K562 (cell line): Measurements from ENCODE around the gene PSMA8. TPM values are rescaled to one million over a fixed set of nuclear protein-coding genes. Genes with fewer than 3 reads are reported as not detected.

ENCODE experiments used
- ATAC-seq: fragments of 200-7000 bp; cut with Tn5 transposase; 3 replicates; pipeline ENCODE4 v1.9.1; 2020; ENCODE audit warnings: moderate library complexity
- BruUV-seq: library from RNA; stranded (reverse); fragments of 400-500 nt; replicated peaks from 2 replicates; lab custom pipeline; 2021; lab: Mats Ljungman, UMichigan
- CTCF ChIA-PET: fragments of 300-600 bp; formaldehyde crosslinking; extraction: SDS; loops from one replicate; lab custom pipeline; 2021; ENCODE audit warnings: low intra/inter-chr PET ratio; lab: Yijun Ruan, JAX
- POLR2A ChIA-PET: fragments of 300-600, 350-650 bp; sonication (Branson Sonifier 250); formaldehyde crosslinking; extraction: SDS; loops from one replicate; lab custom pipeline; 2021; ENCODE audit warnings: antibody characterized with exemption, inconsistent platforms; lab: Yijun Ruan, JAX
- DNase-seq, 4 experiments: peaks; one replicate each; pipeline versions ENCODE4 v3.0.0 to v3.0.0-alpha.2; 2011 to 2018; ENCODE audit warnings: low spot score in 3 of 4, mixed read lengths in 3 of 4; ENCODE audit errors: extremely low read depth in 1 of 4
- FAIRE-seq: peaks from 2 replicates; lab custom pipeline; 2011; peaks lifted over from hg19 to GRCh38; lab: Jason Lieb, UNC
- H2AFZ ChIP-seq: 2 replicates; pipeline ENCODE4 v1.6.0; 2011; ENCODE audit warnings: low read depth, low read length, control low read depth, inconsistent platforms
- H3K27ac ChIP-seq: fragments of 200-600 bp; 3 replicates; pipeline ENCODE4 v1.8.0; 2011; ENCODE audit warnings: low read depth, mild to moderate bottlenecking, control low read depth, inconsistent platforms, low read length, moderate library complexity, mixed read lengths; ENCODE audit errors: extremely low read depth
- H3K27me3 ChIP-seq, 2 experiments: fragments of 300-600 bp in 1 of 2; 2 replicates in 1 of 2; 3 replicates in 1 of 2; pipeline versions ENCODE4 v1.6.0 to v1.8.0; 2011; ENCODE audit warnings: inconsistent platforms in 2 of 2, low read length in 2 of 2, mild to moderate bottlenecking in 1 of 2, mixed read lengths in 1 of 2, moderate library complexity in 1 of 2; ENCODE audit not compliant: control insufficient read depth in 2 of 2, insufficient read depth in 2 of 2
- H3K36me3 ChIP-seq: fragments of 300-600 bp; 3 replicates; pipeline ENCODE4 v1.8.0; 2011; ENCODE audit warnings: mild to moderate bottlenecking, low read length, inconsistent platforms; ENCODE audit not compliant: control insufficient read depth, insufficient read depth
- H3K4me1 ChIP-seq, 2 experiments: fragments of 200-600 bp in 1 of 2; replicated peaks in 1 of 2; 2 replicates in 1 of 2; 3 replicates in 1 of 2; pipeline versions ENCODE4 v1.5.1 to v1.8.0; 2011; ENCODE audit warnings: inconsistent platforms in 2 of 2, low read length in 2 of 2, mild to moderate bottlenecking in 1 of 2, mixed read lengths in 1 of 2, moderate library complexity in 1 of 2; ENCODE audit not compliant: control insufficient read depth in 2 of 2, insufficient read depth in 2 of 2
- H3K4me2 ChIP-seq: 2 replicates; pipeline ENCODE4 v1.6.1; 2011; ENCODE audit warnings: low read length, control low read depth, inconsistent platforms, mixed read lengths; ENCODE audit not compliant: insufficient read depth
- H3K4me3 ChIP-seq: fragments of 200-600 bp; sonication (generic), shearing (Covaris generic); 2 replicates; pipeline ENCODE4 v1.5.1; 2016; ENCODE audit warnings: control low read depth, inconsistent platforms
- H3K79me2 ChIP-seq: fragments of 200-600 bp; 3 replicates; pipeline ENCODE4 v1.8.0; 2011; ENCODE audit warnings: low read length, inconsistent platforms; ENCODE audit not compliant: control insufficient read depth, insufficient read depth
- H3K9ac ChIP-seq, 2 experiments: 2 replicates each; pipeline versions ENCODE4 v1.6.0 to v1.6.1; 2011; ENCODE audit warnings: low read depth in 2 of 2, low read length in 2 of 2, control low read depth in 1 of 2, inconsistent platforms in 1 of 2, mild to moderate bottlenecking in 1 of 2, mixed read lengths in 1 of 2; ENCODE audit not compliant: insufficient read depth in 1 of 2
- H3K9me1 ChIP-seq: one replicate; pipeline ENCODE4 v1.6.0; 2011; ENCODE audit warnings: inconsistent platforms, mild to moderate bottlenecking, low read length, moderate library complexity; ENCODE audit not compliant: control insufficient read depth, insufficient read depth
- H3K9me3 ChIP-seq: replicated peaks from 2 replicates; pipeline ENCODE4 v1.5.1; 2011; ENCODE audit warnings: low read depth, low read length, inconsistent platforms; ENCODE audit not compliant: control insufficient read depth, insufficient read depth
- H4K20me1 ChIP-seq: replicated peaks from 2 replicates; pipeline ENCODE4 v1.6.1; 2011; ENCODE audit warnings: low read length, inconsistent platforms, mixed read lengths; ENCODE audit not compliant: control insufficient read depth, insufficient read depth
- BCL6 ChIP-seq: fragments of 250-450 bp; sonication (Bioruptor Pico); IDR thresholded peaks from 2 replicates; pipeline ENCODE4 v1.4.0; 2020
- C11orf30 ChIP-seq: fragments of 450-650 bp; IDR thresholded peaks from 2 replicates; pipeline ENCODE4 v1.6.1; 2016; ENCODE audit warnings: low read depth, mild to moderate bottlenecking
- MAFG ChIP-seq: fragments of 450-650 bp; conservative IDR thresholded peaks from 2 replicates; pipeline ENCODE4 v1.6.1; 2016; ENCODE audit warnings: missing genetic modification characterization, missing compliant biosample characterization
- ZNF3 ChIP-seq: fragments of 250-450 bp; sonication (Bioruptor Pico); IDR thresholded peaks from 2 replicates; pipeline ENCODE4 v1.5.0; 2021; ENCODE audit warnings: mild to moderate bottlenecking, moderate library complexity
- ZNF316 ChIP-seq: fragments of 450-650 bp; IDR thresholded peaks from 2 replicates; pipeline ENCODE4 v1.6.1; 2016
- WGBS: fragments of 100-300 bp; shearing (Covaris generic); methylation state at CpG from one replicate; pipeline ENCODE4 v1.1.6; 2016; ENCODE audit warnings: low coverage, mixed read lengths; ENCODE audit not compliant: insufficient coverage; ENCODE audit errors: missing lambda C conversion rate; 5-methylcytosine and 5-hydroxymethylcytosine counted together
- in situ Hi-C: fragments of 300-500 bp; cut with MboI; formaldehyde crosslinking; loops from 4 replicates; pipeline ENCODE4 v1.15.0; 2018; ENCODE audit warnings: inconsistent platforms, mixed read lengths
- intact Hi-C: fragments of 100-400 bp; cut with micrococcal nuclease; formaldehyde crosslinking; loops from 2 replicates; pipeline ENCODE4 v1.14.2; 2022
- polyA plus RNA-seq, 8 experiments: library from polyadenylated mRNA; depleted of rRNA in 4 of 8; stranded (reverse) in 5 of 8; unstranded in 3 of 8; fragments of >200 nt; fragmentation: Nextera tagmentation in 2 of 8; fragmentation: Illumina TruSeq in 1 of 8; extraction: Ambion mirVana in 2 of 8; extraction: Trizol in 1 of 8; gene quantifications; 2 replicates each; pipeline versions ENCODE4 v1.2.1 to v1.2.3, GENCODE V29; 2011 to 2014; ENCODE audit warnings: inconsistent platforms in 1 of 8, missing spikeins in 1 of 8
- total RNA-seq, 7 experiments: library from RNA; depleted of rRNA in 6 of 7; stranded (reverse); fragments of >200 nt in 6 of 7; fragmentation: Illumina TruSeq in 2 of 7; extraction: Trizol in 2 of 7; gene quantifications; 2 replicates each; pipeline versions ENCODE4 v1.2.1 to v1.2.3, GENCODE V29; 2011 to 2021; ENCODE audit warnings: low replicate concordance in 1 of 7

Gene PSMA8
- total and polyA plus RNA-seq, 9 of the 15 experiments (the other 6 are each of a cell fraction or from before 2014, with no cell fraction given), result not detected

DNA sequence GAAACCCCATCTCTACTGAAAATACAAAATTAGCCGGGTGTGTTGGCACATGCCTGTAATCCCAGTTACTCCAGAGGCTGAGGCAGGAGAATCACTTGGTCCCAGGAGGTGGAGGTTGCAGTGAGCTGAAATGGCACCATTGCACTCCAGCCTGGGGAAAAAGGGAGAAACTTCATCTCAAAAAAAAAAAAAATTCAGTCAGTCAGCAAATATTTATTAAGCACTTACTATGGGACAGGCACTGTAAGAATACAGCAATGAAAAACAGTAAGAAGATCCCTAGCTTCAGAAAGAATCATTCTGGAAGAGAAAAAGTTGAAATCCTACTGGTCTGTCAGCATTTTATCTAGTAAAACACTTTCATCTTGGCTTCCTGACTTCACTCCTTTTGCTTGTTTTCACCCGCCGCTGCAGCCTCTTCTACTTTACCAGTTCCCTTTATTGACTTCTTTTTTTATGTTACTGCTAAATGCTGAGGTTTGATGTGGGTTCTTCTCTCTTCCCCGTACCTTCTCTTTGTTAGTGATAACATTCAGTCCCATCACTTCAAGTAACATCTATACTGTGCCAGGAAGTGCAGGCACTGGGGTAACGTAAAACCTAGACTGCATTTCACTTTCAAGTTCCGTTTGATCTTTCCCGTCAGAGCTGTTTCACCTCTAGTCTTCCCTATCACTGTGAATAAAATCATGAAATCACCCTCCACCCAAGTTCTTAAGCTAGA, 81.7 kb downstream of the PSMA8 start:
- H3K4me1 ChIP-seq, result no peaks in the 10 kb centered on the region
- no peaks in the 10 kb centered on the region for H3K36me3 ChIP-seq
- 0 out of 2 replicates have a peak overlapping the region, but pooled peaks have one; percentile 2 for H2AFZ ChIP-seq
- intact Hi-C loops, result no loop called here
- no TSS peak for BruUV-seq
- H4K20me1 ChIP-seq, result no peaks in the 10 kb centered on the region
- no peak for FAIRE-seq
- no peak overlapping the region for H3K9ac ChIP-seq
- 2% methylated on average over 7 of the region's 7 CpGs for WGBS
- peak; percentile 57; the same call in 1 of the 2 replicates for TF ChIP-seq MAFG (tag)
- no peak for TF ChIP-seq BCL6 (CRISPR knock-in tag)
- TF ChIP-seq C11orf30, result peak; percentile 62; the same call in 1 of the 2 replicates
- no peak for TF ChIP-seq ZNF3 (CRISPR knock-in tag)
- peak; percentile 84 for TF ChIP-seq ZNF316
- no peaks in the 10 kb centered on the region for H3K9me1 ChIP-seq
- no peak overlapping the region for H3K27ac ChIP-seq
- H3K27me3 ChIP-seq, result peaks cover 4 to 20% of the 10 kb centered on the region in 2 experiments; a peak in 4 of 5 replicates
- H3K79me2 ChIP-seq, result no peaks in the 10 kb centered on the region
- in situ Hi-C loops, result no loop called here
- no peak overlapping the region for H3K4me2 ChIP-seq
- H3K9me3 ChIP-seq, result no peaks in the 10 kb centered on the region
- CTCF ChIA-PET, result no interaction called here
- ATAC-seq, result peak; percentile 20; the same call in 2 of the 3 replicates
- POLR2A ChIA-PET, result interaction anchor here (1.0 kb wide), 1 partner anchor 8 kb away, joined by 3 read pairs; no protein-coding TSS in a partner anchor
- DNase-seq, result no peak
- H3K4me3 ChIP-seq, result no peak overlapping the region
